GM12865 (cell line): ENCODE measurements around the gene CDHR3.
"Not testable (repeated sequence)": the region's sequence is repeated elsewhere in the genome, so short reads cannot be mapped to it uniquely, and the experiment has no call there.

Source experiments
- DNase-seq: peaks from one replicate; pipeline ENCODE4 v3.0.0; 2010; ENCODE audit warnings: low read depth
- H3K4me3 ChIP-seq: 2 replicates; pipeline ENCODE4 v1.5.1; 2011; ENCODE audit warnings: mild to moderate bottlenecking, low read depth, low read length, control low read depth
- TF ChIP-seq, protein P1 (sequence below): IDR thresholded peaks from 2 replicates; pipeline ENCODE4 v1.5.1; 2011; ENCODE audit warnings: low read length, control low read depth, low read depth, inconsistent platforms; ENCODE audit not compliant: insufficient read depth; ENCODE audit errors: missing control alignments

CDHR3 gene

DNA sequence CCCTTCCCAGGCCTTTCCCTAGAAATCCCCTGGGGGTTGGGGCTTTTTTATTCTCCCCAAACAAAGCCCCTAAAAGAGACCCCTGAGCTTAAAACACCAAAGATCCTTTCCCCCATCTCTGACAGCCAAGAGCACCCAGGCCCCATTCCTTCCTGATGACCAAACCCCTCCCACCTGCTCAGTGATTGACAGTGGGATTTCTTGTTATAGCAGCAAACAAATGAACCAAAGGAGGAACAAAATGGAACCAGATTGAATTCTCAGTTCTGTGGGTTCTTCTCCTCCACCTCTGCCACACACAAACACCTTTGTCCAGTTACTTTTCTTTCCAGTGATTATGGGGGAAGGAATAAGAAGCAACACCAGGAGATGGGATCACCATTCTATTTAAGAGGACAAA, 21.5 kb upstream of the CDHR3 start:
- DNase-seq: no peak
- TF ChIP-seq, protein P1, sequence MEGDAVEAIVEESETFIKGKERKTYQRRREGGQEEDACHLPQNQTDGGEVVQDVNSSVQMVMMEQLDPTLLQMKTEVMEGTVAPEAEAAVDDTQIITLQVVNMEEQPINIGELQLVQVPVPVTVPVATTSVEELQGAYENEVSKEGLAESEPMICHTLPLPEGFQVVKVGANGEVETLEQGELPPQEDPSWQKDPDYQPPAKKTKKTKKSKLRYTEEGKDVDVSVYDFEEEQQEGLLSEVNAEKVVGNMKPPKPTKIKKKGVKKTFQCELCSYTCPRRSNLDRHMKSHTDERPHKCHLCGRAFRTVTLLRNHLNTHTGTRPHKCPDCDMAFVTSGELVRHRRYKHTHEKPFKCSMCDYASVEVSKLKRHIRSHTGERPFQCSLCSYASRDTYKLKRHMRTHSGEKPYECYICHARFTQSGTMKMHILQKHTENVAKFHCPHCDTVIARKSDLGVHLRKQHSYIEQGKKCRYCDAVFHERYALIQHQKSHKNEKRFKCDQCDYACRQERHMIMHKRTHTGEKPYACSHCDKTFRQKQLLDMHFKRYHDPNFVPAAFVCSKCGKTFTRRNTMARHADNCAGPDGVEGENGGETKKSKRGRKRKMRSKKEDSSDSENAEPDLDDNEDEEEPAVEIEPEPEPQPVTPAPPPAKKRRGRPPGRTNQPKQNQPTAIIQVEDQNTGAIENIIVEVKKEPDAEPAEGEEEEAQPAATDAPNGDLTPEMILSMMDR: no peak

DNA sequence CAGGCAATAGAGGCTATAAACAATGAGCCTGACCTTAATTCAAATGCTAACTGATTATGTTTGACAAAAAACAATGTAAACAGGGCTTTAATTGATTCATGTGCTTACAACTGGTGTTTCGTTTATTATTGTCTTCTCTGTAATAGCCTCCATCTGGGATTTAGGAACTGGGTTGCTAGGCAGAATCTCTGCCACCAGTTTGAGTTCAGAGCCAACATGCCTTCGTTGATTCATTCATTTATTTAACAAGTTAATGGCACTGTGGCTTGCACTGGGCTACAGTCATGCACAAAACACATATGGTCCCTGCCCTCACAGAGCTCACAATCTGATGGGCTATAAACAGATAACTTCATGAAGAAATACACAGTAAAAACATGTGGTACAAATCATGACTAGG, 19.6 kb upstream of the CDHR3 start:
- no peak overlapping the region for H3K4me3 ChIP-seq
- TF ChIP-seq, protein P1: no peak
- DNase-seq: no peak

More for the DNA sequence above, 21.5 kb upstream of the CDHR3 start:
- H3K4me3 ChIP-seq: no peak overlapping the region

DNA sequence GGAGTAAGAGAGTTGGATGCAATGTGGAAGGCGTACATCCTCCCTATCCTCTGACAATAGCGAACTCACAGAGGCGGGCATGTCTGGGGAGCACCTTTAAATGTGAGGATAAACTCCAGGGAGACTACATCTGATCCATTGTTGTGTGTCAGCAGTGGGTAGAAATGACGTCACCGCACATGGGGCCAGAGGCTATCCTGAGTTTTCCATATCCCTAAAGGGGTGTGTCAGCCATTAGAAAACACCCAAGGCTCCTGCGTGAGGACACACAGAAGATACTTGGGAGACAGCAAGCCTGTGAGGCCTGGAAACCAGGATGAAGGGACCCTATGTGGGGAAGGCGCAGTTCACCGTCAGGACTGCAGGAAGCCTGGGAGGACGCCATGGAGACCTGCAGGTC, 17.2 kb upstream of the CDHR3 start:
- TF ChIP-seq, protein P1: no peak
- DNase-seq: no peak
- H3K4me3 ChIP-seq: no peak overlapping the region

DNA sequence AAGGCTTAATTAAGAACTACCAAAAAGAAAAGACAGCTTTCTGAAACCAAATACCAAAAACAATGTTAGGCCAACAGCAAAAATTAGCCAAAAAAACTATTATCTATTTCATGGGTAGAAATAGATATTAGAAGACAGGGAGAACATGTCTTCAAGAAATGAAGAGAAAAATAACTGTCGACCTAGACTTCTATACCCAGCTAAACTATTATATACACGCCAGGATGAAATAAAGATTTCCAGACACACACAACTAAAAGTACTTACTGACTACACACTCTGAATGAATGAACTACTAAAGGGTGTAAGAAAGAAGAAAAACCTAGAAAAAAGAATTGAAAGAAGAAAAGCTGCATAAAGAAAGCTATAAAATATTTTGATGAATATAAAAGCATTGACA, 11.5 kb upstream of the CDHR3 start:
- TF ChIP-seq, protein P1: no peak
- H3K4me3 ChIP-seq: no peak overlapping the region
- no peak for DNase-seq

DNA sequence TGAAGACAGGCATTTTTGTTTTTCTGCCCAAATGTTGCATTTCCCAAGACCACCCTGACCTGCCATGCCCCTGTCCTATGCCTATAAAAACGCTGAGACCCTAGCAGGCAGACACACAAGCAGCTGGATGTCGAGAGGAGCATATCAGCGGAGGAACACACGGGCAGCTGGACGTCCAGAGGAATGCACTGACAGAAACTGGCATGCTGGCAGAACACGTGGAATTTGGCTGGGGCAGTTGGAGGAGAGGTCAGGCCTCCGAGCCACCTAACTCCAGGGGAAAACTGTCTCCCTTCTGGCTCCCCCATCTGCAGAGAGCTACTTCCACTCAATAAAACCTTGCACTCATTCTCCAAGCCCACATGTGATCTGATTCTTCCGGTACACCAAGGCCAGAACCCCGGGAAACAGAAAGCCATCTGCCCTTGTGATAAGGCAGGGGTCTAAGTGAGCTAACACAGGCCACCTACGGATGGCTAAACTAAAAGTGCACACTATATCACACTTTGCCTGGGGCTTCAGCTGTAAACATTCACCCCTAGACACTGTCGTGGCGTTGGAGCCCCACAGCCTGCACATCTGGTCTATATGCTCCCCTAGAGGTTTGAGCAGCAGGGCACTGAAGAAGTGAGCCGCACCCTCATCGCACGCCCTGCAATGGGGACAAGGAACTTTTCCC, 10.0 kb upstream of the CDHR3 start:
- no peak for DNase-seq
- no peak overlapping the region for H3K4me3 ChIP-seq
- TF ChIP-seq, protein P1: no peak

DNA sequence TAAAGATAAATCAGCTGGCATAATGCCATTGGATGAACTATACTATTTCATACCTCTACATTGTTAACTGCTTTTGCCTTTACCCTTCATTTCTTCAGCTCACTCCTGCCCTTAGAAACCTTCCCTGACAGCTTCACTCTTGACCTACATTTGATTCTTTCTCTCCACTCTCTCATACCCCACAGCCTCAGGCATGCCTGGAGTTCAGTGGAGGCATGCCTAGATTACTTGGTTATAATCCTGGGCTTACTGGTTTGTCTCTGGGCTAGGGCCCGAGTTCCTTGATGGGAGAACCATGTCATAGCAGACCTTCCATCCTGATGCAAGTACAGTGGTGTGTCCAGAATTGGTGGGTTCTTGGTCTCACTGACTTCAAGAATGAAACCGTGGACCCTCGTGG, 8.4 kb upstream of the CDHR3 start:
- TF ChIP-seq, protein P1: no peak
- H3K4me3 ChIP-seq: no peak overlapping the region
- DNase-seq: no peak

DNA sequence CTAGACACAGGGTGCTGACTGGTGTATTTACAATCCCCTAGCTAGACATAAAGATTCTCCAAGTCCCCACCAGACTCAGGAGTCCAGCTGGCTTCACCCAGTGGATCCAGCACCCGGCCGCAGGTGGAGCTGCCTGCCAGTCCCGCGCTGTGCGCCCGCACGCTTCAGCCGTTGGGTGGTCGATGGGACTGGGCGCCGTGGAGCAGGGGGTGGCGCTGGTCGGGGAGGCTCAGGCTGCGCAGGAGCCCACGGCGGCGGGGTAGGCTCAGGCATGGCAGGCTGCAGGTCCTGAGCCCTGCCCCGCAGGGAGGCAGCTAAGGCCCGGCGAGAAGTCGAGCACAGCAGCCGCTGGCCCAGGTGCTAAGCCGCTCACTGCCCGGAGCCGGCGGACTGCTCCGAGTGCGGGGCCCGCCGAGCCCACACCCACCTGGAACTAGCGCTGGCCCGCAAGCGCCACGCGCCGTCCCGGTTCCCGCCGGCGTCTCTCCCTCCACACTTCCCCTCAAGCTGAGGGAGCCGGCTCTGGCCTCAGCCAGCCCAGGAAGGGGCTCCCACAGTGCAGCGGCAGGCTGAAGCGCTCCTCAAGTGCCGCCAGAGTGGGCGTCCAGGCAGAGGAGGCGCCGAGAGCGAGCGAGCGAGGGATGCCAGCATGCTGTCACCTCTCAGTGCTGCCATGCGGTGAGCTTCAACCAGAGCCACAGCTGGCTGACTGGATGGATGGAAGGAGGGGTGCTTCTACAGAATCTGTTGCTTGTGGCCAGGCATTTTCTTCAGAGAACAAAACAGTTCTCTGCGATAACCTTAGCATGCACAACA, 7.2 kb upstream of the CDHR3 start:
- DNase-seq, H3K4me3 ChIP-seq: not testable (repeated sequence)
